ENCODE data around the gene ZSWIM8.
"Not testable (repeated sequence)": the region's sequence is repeated elsewhere in the genome, so short reads cannot be mapped to it uniquely, and the experiment has no call there.

Gene ZSWIM8

GRCh38 chr10:73773152-73773879 is 12.1 kb upstream of the ZSWIM8 start:
- peak; percentile 30 for DNase-seq

- peak; percentile 86 for DNase-seq
Observed at GRCh38 chr10:73774637-73775036, 10.8 kb upstream of the ZSWIM8 start.

GRCh38 chr10:73779018-73779417 is 6.4 kb upstream of the ZSWIM8 start:
- DNase-seq: no peak

- no peak for DNase-seq
Observed at GRCh38 chr10:73779539-73780197, 5.7 kb upstream of the ZSWIM8 start.

- DNase-seq: no peak
Observed at GRCh38 chr10:73780301-73780700, 5.1 kb upstream of the ZSWIM8 start.

GRCh38 chr10:73780966-73781365 is 4.4 kb upstream of the ZSWIM8 start:
- peak; percentile 9 for DNase-seq

- no peak for DNase-seq
Observed at GRCh38 chr10:73781548-73781878, 3.9 kb upstream of the ZSWIM8 start.

- peak; percentile 89 for DNase-seq
Observed at GRCh38 chr10:73781879-73782748, 3.3 kb upstream of the ZSWIM8 start, which contains the start of gene CHCHD1. CHCHD1 (plus strand) TSS chr10:73782048; CDS start chr10:73782076, 28 bp downstream.

GRCh38 chr10:73782749-73783085 is 2.7 kb upstream of the ZSWIM8 start:
- no peak for DNase-seq

- DNase-seq: peak; percentile 28
Observed at GRCh38 chr10:73785721-73786511, 510 bp downstream of the ZSWIM8 start.

- DNase-seq: peak; percentile 20
Observed at GRCh38 chr10:73786512-73786885, 1.1 kb downstream of the ZSWIM8 start.

GRCh38 chr10:73787031-73787800 is 1.8 kb downstream of the ZSWIM8 start:
- DNase-seq: not testable (repeated sequence)

- no peak for DNase-seq
Observed at GRCh38 chr10:73788864-73789658, 3.7 kb downstream of the ZSWIM8 start.

- DNase-seq: no peak
Observed at GRCh38 chr10:73789659-73790055, 4.3 kb downstream of the ZSWIM8 start.

- no peak for DNase-seq
Observed at GRCh38 chr10:73790886-73791625, 5.7 kb downstream of the ZSWIM8 start.

- DNase-seq: no peak
Observed at GRCh38 chr10:73791871-73792400, 6.5 kb downstream of the ZSWIM8 start.

- no peak for DNase-seq
Observed at GRCh38 chr10:73793456-73793855, 8.1 kb downstream of the ZSWIM8 start.

- not testable (repeated sequence) for DNase-seq
Observed at GRCh38 chr10:73795491-73795890, 10.1 kb downstream of the ZSWIM8 start.

GRCh38 chr10:73796035-73796434 is 10.6 kb downstream of the ZSWIM8 start:
- not testable (repeated sequence) for DNase-seq

GRCh38 chr10:73796766-73797165 is 11.4 kb downstream of the ZSWIM8 start:
- no peak for DNase-seq

Measured in hematopoietic multipotent progenitor cell treated with erythropoietin and hydrocortisone succinate and interleukin-3 and kit ligand, for 8 days (in vitro differentiated cells).